ENCODE data around the gene SPAAR. TPM values are rescaled to one million over a fixed set of nuclear protein-coding genes. Genes with fewer than 3 reads are reported as not detected.
A peak's percentile ranks its signal among the peaks of the same experiment; 100 is the strongest.

SPAAR gene
- total and polyA plus RNA-seq, 7 donors: 2.5 to 4.6 (median 3.6) TPM

GRCh38 chr9:35898337-35898736 lies 11.0 kb upstream of the SPAAR start:
- intact Hi-C loops (cut with DNase I): no loop called here
- no peaks in the 10 kb centered on the region for H3K36me3 ChIP-seq (ENCODE audit: insufficient read depth in 1 of 2, low read depth in 1 of 2)
- no peak overlapping the region for H3K27ac ChIP-seq
- DNase-seq: no peak
- no peak overlapping the region for H3K4me3 ChIP-seq
- peaks cover 0 to 2% (median 1%) of the 10 kb centered on the region in 3 donors for H3K27me3 ChIP-seq (ENCODE audit: insufficient read depth in 3 of 3, low read length in 2 of 3)
- no peaks in the 10 kb centered on the region for H3K9me3 ChIP-seq
- H3K4me1 ChIP-seq: no peaks in the 10 kb centered on the region
- ATAC-seq: no peak
- no peak for TF ChIP-seq CTCF (IDR thresholded peaks at IDR 0.05)

- no peak overlapping the region for H3K4me3 ChIP-seq
- no peaks in the 10 kb centered on the region for H3K9me3 ChIP-seq
- intact Hi-C loops (cut with DNase I): no loop called here
- no peaks in the 10 kb centered on the region for H3K36me3 ChIP-seq (ENCODE audit: insufficient read depth in 1 of 2, low read depth in 1 of 2)
- TF ChIP-seq CTCF (IDR thresholded peaks at IDR 0.05): no peak
- WGBS, 3 donors: 88 to 95% (median 94%) methylated on average over 2 of the region's 2 CpGs
- DNase-seq (no peak), ATAC-seq (no peak)
- H3K27me3 ChIP-seq (ENCODE audit: insufficient read depth in 3 of 3, low read length in 2 of 3): peaks cover 0 to 2% (median 1%) of the 10 kb centered on the region in 3 donors
- no peak overlapping the region for H3K27ac ChIP-seq
- no peaks in the 10 kb centered on the region for H3K4me1 ChIP-seq
Observed at GRCh38 chr9:35899021-35899420, 10.3 kb upstream of the SPAAR start.

- DNase-seq (no peak), ATAC-seq (peak in 1 of 4 donors; percentile 33)
- Histone ChIP-seq H3K9me3 (no peaks in the 10 kb centered on the region), H3K4me1 (peaks cover 23% of the 10 kb centered on the region), H3K36me3 (ENCODE audit: insufficient read depth in 1 of 2, low read depth in 1 of 2) (no peaks in the 10 kb centered on the region), H3K27ac (no peak overlapping the region), H3K4me3 (no peak overlapping the region), H3K27me3 (ENCODE audit: insufficient read depth in 3 of 3, low read length in 2 of 3) (no peaks in the 10 kb centered on the region)
- TF ChIP-seq CTCF (IDR thresholded peaks at IDR 0.05): peak; percentile 80
- intact Hi-C loops (cut with DNase I): loop anchor here in 1 of 2 donors (1.0 to 5.0 kb wide), 4 partner anchors 42 to 262 kb away; no protein-coding TSS in a partner anchor
- 31 to 33% (median 32%) methylated on average over 3 of the region's 3 CpGs for WGBS, 3 donors
Observed at GRCh38 chr9:35903049-35903448, 6.2 kb upstream of the SPAAR start.

GRCh38 chr9:35904338-35904737 lies 5.0 kb upstream of the SPAAR start:
- Histone ChIP-seq H3K27me3 (ENCODE audit: insufficient read depth in 3 of 3, low read length in 2 of 3) (no peaks in the 10 kb centered on the region), H3K36me3 (ENCODE audit: insufficient read depth in 1 of 2, low read depth in 1 of 2) (no peaks in the 10 kb centered on the region), H3K4me3 (no peak overlapping the region), H3K9me3 (no peaks in the 10 kb centered on the region), H3K4me1 (peaks cover 28% of the 10 kb centered on the region), H3K27ac (peak overlapping the region; percentile 44)
- ATAC-seq: no peak
- no peak for DNase-seq
- TF ChIP-seq CTCF (IDR thresholded peaks at IDR 0.05): no peak
- intact Hi-C loops (cut with DNase I): loop anchor here in 1 of 2 donors (5.0 kb wide), 2 partner anchors 52 to 118 kb away; no protein-coding TSS in a partner anchor
- 54 to 65% (median 61%) methylated on average over 8 of the region's 8 CpGs for WGBS, 3 donors
